Stimulated activated CD8-positive, alpha-beta memory T cell treated with anti-CD3 and anti-CD28 coated beads, Interleukin-15, amount 100 ng/mL, for 1 hour (primary cell): Measurements from ENCODE around the gene PSMD14.
"Not testable (repeated sequence)": the region's sequence is repeated elsewhere in the genome, so short reads cannot be mapped to it uniquely, and the experiment has no call there.

Experiments
- DNase-seq: peaks from one replicate; pipeline ENCODE4 v3.0.0-alpha.2; 2020; ENCODE audit warnings: low read depth

The PSMD14 gene

GRCh38 chr2:161308178-161308955 lies at the start of gene PSMD14:
PSMD14 (plus strand) TSS chr2:161308425; CDS start chr2:161318826, 10,401 bp downstream.
- peak; percentile 71 for DNase-seq

GRCh38 chr2:161265874-161266273 lies 42.4 kb upstream of the PSMD14 start:
- DNase-seq: no peak

DNA sequence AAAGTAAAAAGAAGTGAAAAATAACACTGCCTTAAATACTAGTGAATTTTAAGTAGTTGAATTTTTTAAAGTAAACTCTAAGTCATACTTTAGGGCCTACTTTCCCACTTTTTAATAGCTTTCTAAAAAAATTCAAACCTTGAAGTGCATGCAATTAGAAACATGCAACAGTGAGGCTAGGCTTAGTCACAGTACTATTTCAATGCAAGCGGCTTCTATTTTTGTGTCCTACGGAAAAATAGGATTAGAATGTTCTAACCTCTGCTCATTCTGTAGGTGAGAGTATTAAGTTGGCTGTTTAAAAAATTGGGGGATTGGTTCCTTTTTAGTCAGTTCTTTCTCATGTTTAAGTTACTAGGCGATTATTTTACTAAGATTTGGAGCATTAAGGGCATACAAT lies 39.1 kb upstream of the PSMD14 start:
- no peak for DNase-seq

GRCh38 chr2:161273038-161273760 lies 35.0 kb upstream of the PSMD14 start:
- DNase-seq: no peak

- DNase-seq: peak; percentile 9
Measured at GRCh38 chr2:161278564-161279229, 29.5 kb upstream of the PSMD14 start.

DNA sequence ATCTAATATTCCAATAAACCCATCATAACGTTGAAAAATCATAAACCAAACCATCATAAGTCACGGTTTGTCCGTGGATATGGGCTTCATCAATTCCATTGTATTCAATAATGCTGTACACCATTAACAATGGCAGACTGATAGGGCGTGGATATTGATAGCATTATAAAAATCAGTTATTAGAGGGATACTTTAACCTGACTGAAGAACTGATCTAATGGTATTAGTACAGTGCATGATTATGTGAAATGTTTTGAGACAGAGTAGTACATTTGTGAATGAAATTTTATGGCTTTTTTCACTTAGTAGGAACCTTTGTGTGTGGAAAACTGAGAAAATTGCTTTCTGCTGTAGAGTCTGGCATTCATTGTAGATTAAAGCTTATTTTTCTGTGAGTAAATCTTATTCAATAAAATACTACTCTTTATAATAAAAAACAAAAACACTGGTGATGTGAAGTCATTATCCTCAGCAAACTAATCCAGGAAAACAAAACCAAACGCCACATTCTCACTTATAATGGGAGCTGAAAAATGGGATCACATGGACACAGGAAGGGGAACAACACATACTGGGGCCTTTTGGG lies 28.9 kb upstream of the PSMD14 start:
- not testable (repeated sequence) for DNase-seq

- peak; percentile 25 for DNase-seq
Measured at GRCh38 chr2:161280906-161281323, 27.3 kb upstream of the PSMD14 start.

DNA sequence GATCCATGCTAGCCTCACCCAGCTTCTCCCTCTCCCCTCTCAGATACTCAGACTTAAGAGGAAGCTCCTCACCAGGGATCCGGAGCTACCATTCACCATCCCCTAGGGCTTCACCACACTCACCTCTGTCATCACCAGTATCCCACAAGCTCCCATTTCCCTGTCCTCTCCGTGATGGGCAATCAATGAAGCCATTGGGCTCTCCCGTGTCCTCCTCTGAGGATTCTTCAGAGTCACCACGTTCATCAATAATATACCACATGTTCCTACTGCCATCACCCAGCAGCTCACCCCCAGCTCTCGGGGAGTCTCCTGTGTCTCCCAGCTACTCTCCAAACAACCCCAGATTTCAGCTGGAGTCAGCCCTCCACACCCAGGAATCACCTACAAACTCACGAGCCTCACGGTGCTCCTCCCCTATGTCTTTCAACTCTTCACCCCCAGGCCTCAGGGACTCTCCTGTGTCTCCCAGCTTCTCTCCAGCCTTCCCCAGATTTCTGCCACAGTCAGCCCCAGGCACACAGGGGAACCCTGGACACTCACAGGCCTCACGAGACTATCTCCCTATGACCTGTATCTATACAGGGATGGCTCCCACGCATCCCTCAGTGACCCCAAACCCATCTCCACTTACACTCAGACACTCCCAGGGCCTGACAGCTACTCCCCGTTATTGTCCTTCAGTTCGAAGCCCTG lies 26.5 kb upstream of the PSMD14 start:
- not testable (repeated sequence) for DNase-seq

GRCh38 chr2:161282311-161282644 lies 25.9 kb upstream of the PSMD14 start:
- DNase-seq: not testable (repeated sequence)

GRCh38 chr2:161283926-161284325 lies 24.3 kb upstream of the PSMD14 start:
- no peak for DNase-seq

DNA sequence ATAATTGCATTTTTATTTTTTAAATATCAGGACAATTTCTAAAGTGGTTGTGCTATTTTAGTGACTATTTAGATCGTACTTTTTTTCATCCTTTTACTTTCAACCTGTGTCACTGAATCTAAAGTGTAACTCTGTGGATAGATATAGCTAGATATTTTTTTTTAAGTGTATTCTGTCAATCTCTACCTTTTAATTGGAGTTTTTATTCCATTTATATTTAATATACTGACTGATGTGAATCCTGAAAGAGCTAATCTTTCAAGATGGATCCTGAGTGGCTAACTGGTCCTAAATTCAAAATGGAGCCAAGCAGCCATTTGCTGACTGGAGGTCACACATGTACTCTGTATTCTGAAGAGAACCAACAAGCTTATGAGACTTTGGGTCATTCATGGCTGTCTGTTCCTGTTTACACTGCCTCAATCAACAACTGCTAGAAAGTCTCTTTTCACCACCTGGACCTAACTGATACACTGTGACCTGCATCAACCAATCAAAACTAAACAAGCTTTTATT lies 4.6 kb upstream of the PSMD14 start:
- DNase-seq: no peak

- DNase-seq: no peak
Measured at GRCh38 chr2:161306919-161307318, 1.3 kb upstream of the PSMD14 start.

DNA sequence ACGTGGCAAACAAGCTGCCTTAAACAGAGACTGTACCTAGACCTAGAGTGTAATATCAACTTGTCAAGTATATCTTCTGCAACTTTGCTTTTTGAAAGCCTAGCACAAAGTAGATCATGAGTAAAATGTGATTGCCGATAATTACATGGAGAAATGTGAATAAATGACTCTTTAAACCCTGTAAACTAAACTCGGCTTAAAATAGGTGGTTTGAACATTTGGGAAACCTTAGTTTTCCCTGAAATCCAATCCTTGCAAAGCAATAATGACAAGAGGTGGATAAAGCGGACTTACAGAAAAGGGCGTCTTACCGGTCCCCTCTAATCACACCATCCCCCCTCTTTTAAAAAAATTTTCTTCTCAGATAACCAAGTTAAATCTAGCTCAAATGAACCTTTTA lies 549 bp upstream of the PSMD14 start:
- no peak for DNase-seq

DNA sequence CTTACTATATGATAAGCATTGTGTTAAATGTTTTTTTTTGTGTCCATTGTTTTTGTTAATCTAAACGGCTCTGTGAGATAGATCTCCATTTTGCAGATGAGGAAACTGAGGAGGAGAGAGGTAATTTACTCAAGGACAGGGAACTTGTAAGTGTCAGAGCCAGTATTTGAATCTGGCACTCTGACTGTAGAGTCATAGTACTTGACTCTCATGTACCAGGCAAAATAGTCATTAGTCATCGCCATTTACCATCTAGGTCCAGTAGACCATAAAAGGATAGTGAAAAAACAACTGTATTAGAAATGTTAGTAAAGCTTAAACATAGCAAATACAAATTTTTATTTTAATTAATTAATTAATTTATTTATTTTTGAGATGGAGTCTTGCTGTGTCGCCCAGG lies 4.8 kb downstream of the PSMD14 start:
- no peak for DNase-seq

DNA sequence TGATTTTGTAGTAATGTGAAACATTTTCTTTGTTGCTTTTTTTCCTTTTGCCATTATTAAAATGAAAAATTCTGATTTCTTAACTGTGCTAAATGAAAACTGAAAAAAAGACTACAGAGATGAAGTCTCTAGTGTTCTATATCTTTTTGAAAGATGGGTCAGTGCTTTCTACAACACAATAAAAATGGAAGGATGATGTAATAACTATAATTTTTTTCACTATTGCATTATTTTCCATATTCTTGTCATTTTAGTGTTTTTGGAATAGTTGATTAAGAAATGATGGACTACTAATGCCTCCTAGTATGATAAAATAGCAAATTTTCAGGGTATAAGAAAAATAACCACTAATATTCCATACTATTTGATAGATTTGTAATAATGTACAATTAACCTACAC lies 7.2 kb downstream of the PSMD14 start:
- DNase-seq: no peak

- no peak for DNase-seq
Measured at GRCh38 chr2:161316701-161317100, 8.5 kb downstream of the PSMD14 start.

- no peak for DNase-seq
Measured at GRCh38 chr2:161321944-161322648, 13.9 kb downstream of the PSMD14 start.

DNA sequence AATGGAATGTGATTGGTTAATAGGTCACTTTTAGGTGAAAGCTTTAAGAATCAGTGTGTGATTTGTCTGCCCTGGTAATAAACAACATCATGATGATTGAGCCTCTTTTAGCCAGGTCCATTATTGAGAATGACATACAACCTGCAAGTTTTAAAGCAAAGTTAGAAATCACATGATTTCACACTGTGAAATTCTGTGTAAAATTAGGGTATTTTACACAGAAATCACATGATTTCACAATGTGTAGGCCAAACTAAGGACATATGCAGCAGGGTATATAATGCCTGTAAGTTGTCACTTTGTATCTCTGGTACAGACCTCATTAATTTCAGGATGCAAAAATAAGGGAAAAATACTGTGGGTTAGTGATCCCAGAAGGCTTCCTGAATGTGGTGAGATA lies 16.7 kb downstream of the PSMD14 start:
- DNase-seq: no peak

DNA sequence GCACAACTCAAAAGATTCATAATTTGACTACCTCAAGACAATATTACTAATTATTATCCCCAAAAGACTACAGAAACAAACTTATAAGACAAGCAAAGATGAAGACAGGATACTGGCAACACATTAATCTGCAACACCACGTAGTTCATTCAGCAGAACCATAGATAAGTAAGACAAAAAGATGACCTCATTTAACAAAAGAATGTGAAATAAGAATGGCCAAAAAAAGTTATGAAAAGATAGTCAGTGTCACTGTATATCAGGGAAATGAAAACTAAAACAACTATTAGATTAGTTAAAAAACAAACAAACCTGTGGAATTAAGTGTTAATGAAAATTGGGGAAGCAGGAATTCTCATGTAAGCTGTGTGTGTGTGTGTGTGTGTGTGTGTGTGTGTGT lies 19.4 kb downstream of the PSMD14 start:
- DNase-seq: no peak

DNA sequence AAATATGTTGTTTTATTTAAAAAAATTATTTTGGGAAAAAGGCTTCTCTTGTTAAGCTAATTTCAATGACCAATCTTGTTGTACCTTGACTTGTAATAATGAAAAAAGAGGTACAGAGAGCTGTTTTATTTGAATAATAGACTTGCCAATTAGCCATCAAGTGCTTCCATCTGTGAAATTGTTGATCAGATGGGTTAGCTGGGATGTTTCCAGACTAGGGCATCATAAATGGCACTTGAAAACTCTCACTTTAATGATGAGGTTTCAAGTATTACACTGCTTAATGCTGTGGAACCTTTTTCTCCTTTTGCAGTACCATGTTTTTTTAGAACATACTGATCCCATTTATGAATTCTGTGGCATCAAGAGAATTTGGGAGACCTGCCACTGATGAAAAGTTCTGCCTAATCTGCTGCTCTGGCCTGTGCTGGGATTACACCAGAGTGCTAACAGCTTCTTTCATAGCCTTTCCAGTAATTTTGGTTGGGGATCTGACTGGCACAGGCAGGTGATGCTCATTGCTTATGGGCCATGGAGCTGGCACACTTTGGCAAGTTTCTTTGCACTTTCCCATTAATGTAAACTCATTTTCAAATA lies 24.2 kb downstream of the PSMD14 start:
- no peak for DNase-seq

GRCh38 chr2:161335626-161336025 lies 27.4 kb downstream of the PSMD14 start:
- DNase-seq: no peak
